SK-N-MC (cell line): ENCODE measurements around the gene EXTL1.

Experiments
- FOXP2 ChIP-seq: optimal IDR thresholded peaks from 2 replicates; pipeline ENCODE3; 2011; ENCODE audit warnings: mild to moderate bottlenecking, moderate library complexity; ENCODE audit not compliant: insufficient read depth; ENCODE audit errors: extremely low read length, control extremely low read depth
- POLR2AphosphoS5 ChIP-seq: IDR thresholded peaks from 2 replicates; pipeline ENCODE4 v1.6.1; 2012; ENCODE audit warnings: mild to moderate bottlenecking, low read depth, low read length, borderline replicate concordance

DNA sequence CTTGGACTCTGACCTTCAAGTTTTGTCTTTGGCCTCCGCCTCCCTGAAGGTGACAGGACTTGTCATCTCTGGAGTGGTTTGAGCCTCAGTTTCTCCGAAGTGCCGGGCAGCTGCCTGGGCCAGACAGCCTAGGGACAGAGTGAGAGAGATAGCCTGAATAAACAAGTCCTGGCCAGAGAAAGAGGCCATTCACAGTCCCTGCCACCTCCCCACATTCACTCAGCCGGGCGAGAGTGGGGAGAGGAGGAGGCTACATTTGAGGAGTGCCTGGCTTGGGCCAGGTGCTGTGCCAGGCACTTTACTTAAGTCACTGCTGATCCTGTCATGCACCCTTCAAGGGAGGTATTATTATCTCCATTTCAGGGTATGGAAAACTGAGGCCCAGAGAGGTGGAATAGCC lies 3.5 kb downstream of the EXTL1 start:
- TF ChIP-seq POLR2AphosphoS5 (no peak), FOXP2 (no peak)
